ENCODE measurements around the gene ZNF524. TPM values are rescaled to one million over a fixed set of nuclear protein-coding genes. Genes with fewer than 3 reads are reported as not detected.
A peak's percentile ranks its signal among the peaks of the same experiment; 100 is the strongest.
"Not testable (repeated sequence)": the region's sequence is repeated elsewhere in the genome, so short reads cannot be mapped to it uniquely, and the experiment has no call there.

The ZNF524 gene
- polyA plus RNA-seq, 1 experiment, result 7.8 TPM

DNA sequence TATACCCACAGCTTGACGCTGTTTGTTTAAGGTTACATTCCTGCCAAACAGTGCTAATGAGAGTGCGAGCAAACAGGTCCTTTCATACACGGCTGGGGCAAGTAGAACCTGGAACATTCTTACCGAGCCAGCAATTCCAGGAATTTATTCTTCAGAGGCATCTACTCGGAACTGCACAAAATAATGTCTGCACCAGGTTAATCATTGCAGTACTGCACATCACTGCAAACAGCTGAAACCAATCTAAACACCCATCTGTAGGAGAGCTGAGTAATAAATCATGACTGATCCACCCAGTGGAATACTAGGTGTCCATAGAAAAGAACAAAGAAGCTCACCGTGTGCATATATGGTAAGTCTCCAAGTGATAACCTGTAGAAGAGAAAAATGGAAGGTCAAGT is 18.3 kb upstream of the ZNF524 start:
- CTCF ChIA-PET, result interaction anchor here (1.3 kb wide), 1 partner anchor 25 kb away, joined by 3 read pairs; no protein-coding TSS in a partner anchor
- DNase-seq (ENCODE audit: low read depth), result no peak
- H3K4me3 ChIP-seq (ENCODE audit: low read depth, low read length), result no peak overlapping the region
- H3K36me3 ChIP-seq (ENCODE audit: control insufficient read depth, insufficient read depth, low read length), result peaks cover 3% of the 10 kb centered on the region
- POLR2A ChIA-PET, result no interaction called here
- TF ChIP-seq, protein P1, sequence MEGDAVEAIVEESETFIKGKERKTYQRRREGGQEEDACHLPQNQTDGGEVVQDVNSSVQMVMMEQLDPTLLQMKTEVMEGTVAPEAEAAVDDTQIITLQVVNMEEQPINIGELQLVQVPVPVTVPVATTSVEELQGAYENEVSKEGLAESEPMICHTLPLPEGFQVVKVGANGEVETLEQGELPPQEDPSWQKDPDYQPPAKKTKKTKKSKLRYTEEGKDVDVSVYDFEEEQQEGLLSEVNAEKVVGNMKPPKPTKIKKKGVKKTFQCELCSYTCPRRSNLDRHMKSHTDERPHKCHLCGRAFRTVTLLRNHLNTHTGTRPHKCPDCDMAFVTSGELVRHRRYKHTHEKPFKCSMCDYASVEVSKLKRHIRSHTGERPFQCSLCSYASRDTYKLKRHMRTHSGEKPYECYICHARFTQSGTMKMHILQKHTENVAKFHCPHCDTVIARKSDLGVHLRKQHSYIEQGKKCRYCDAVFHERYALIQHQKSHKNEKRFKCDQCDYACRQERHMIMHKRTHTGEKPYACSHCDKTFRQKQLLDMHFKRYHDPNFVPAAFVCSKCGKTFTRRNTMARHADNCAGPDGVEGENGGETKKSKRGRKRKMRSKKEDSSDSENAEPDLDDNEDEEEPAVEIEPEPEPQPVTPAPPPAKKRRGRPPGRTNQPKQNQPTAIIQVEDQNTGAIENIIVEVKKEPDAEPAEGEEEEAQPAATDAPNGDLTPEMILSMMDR (IDR thresholded peaks at IDR 0.05; ENCODE audit: insufficient read depth, low read depth, low read length), result no peak
- no peaks in the 10 kb centered on the region for H3K27me3 ChIP-seq (ENCODE audit: control insufficient read depth, insufficient read depth, low read length)

DNA sequence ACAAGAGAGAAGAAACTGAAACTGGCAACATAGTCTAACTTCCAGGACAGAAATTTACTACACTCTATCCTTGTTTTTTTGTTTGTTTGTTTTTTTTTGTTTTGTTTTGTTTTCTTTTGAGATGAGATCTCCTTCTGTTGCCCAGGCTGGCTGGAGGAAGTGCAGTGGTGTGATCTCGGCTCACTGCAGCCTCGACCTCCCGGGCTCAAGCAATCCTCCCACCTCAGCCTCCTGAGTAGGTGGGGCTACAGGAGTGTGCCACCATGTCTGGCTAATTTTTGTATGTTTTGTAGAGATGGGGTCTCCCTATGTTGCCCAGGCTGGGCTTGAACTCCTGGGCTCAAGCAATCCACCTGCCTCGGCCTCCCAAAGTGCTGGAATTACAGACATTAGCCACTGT is 17.8 kb upstream of the ZNF524 start:
- H3K27me3 ChIP-seq (ENCODE audit: control insufficient read depth, insufficient read depth, low read length); DNase-seq (ENCODE audit: low read depth); H3K4me3 ChIP-seq (ENCODE audit: low read depth, low read length); CTCF ChIA-PET; POLR2A ChIA-PET; H3K36me3 ChIP-seq (ENCODE audit: control insufficient read depth, insufficient read depth, low read length): not testable (repeated sequence)

DNA sequence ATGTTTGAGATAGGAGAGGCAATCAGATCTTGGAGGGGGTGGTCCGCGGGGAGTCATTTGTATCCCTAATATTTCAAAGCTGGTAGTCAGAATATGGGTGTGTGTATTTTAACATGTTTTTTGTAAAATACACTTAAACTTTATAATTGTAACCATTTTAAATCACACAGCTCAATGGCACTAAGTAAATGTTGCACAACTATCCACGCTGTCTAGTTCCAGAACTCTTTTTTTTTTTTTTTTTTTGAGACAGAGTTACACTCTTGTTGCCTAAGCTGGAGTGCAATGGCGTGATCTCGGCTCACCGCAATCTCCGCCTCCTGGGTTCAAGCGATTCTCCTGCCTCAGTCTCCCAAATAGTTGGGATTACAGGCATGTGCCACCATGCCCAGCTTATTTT is 16.2 kb upstream of the ZNF524 start:
- DNase-seq (ENCODE audit: low read depth); H3K27me3 ChIP-seq (ENCODE audit: control insufficient read depth, insufficient read depth, low read length); H3K36me3 ChIP-seq (ENCODE audit: control insufficient read depth, insufficient read depth, low read length); H3K4me3 ChIP-seq (ENCODE audit: low read depth, low read length): not testable (repeated sequence)
- ChIA-PET POLR2A (interaction anchor here (0.6 kb wide), 1 partner anchor 50 kb away, joined by 4 read pairs; no protein-coding TSS in a partner anchor), CTCF (interaction anchor here (0.6 to 3.4 kb wide), 5 partner anchors 15 to 283 kb away, joined by 3 to 10 read pairs (median 3); partner anchors contain the start of genes FIZ1 and ZNF865)

DNA sequence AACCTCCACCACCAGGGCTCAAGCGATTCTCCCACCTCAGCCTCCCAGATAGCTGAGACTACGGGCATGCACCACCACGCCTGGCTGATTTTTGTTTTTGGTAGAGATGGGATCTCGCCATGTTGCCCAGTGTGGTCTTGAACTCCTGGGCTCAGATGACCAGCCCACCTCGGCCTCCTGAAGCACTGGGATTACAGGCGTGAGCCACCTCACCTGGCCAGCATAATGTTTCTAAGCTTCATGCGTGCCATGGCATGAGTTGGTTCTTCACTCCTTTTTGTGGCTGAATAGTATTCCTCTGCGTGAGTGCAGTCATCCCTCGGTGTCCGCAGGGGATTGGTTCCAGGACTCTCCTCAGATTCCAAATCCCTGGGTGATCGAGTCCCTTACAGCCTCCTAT is 15.2 kb upstream of the ZNF524 start:
- no peaks in the 10 kb centered on the region for H3K27me3 ChIP-seq (ENCODE audit: control insufficient read depth, insufficient read depth, low read length)
- POLR2A ChIA-PET, result no interaction called here
- CTCF ChIA-PET, result interaction anchor here (3.4 kb wide), 1 partner anchor 21 kb away, joined by 10 read pairs; the partner anchor contains the start of gene ZNF865

DNA sequence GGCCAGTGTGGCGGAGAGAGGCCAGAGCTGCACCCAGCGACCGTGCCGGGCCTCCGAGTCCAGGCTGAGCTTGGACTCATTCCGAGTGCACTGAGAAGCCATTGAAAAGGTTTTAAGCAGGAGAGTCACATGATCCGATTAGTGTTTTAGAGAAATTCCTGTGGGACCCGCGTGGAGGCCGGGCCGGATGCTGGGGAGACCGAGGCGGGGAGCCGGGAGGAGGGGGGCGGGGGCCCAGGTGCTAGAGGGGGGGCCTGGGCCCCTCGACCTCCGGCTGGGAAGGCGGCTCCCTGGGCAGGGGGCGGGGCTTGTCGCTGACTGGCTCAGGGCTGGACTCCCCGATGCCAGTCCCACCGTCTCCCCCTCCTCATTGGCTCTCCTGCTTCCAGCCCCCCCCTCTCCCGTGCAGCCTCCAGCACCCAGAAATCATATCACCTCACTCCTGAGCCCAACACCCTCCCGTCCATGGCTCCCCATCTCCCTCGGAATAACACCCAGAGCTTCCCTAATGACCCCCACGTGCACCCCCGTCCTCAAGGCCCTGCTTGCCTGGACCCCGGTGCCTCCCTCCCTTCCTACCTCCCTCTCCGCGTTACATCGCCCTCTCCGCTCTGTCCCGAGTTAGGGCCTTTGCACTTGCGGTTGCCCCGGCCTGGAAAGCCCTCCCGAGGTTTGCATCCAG is 14.3 kb upstream of the ZNF524 start:
- TF ChIP-seq, protein P1 (IDR thresholded peaks at IDR 0.05; ENCODE audit: insufficient read depth, low read depth, low read length), result no peak
- no peaks in the 10 kb centered on the region for H3K27me3 ChIP-seq (ENCODE audit: control insufficient read depth, insufficient read depth, low read length)
- ChIA-PET POLR2A (no interaction called here), CTCF (interaction anchor here (1.0 to 3.4 kb wide), 2 partner anchors 20 to 47 kb away, joined by 3 to 10 read pairs; partner anchors contain the start of gene ZNF865)
- H3K36me3 ChIP-seq (ENCODE audit: control insufficient read depth, insufficient read depth, low read length), result no peaks in the 10 kb centered on the region
- peak overlapping the region; percentile 34 for H3K4me3 ChIP-seq (ENCODE audit: low read depth, low read length)
- no peak for DNase-seq (ENCODE audit: low read depth)

More for the DNA sequence above, 15.2 kb upstream of the ZNF524 start:
- no peaks in the 10 kb centered on the region for H3K36me3 ChIP-seq (ENCODE audit: control insufficient read depth, insufficient read depth, low read length)
- TF ChIP-seq, protein P1 (IDR thresholded peaks at IDR 0.05; ENCODE audit: insufficient read depth, low read depth, low read length), result no peak
- DNase-seq (ENCODE audit: low read depth), result no peak
- no peak overlapping the region for H3K4me3 ChIP-seq (ENCODE audit: low read depth, low read length)

DNA sequence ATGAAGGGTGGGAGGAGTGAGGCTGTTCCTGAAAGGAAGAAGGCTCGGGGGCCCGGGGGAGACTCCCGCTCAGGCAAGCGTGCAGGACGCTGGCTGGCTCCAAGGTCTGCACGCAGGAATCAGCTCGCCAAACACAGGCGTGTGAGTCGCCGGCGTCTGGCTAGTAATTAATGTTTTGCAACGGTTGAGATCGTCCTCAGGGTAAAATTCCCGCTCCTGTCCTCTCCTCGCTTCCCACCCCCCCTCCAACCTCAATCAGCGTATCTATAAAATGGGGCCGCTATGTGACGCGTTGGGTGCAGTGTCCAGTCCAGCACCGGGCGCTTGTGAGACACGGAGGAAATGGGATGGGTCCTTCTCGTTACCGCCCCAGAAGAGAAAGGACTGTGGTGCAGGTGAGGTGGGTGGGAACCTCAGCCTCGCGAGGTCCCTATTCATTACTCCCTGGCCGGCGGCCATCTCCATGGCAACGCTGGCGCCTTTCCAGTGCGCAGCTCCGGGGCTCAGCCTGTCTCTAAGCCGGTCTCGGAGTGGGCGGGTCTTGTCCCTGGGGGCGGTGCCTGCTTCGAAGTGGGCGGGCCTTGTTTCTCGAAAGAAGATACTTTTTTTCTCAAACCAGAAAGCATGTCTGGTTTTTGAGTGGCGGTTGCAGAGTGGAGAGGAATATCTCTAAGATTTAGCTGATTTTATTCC is 13.0 kb upstream of the ZNF524 start:
- TF ChIP-seq, protein P1 (IDR thresholded peaks at IDR 0.05; ENCODE audit: insufficient read depth, low read depth, low read length), result no peak
- CTCF ChIA-PET, result interaction anchor here (1.0 to 1.3 kb wide), 5 partner anchors 33 to 83 kb away, joined by 3 to 7 read pairs (median 3); no protein-coding TSS in a partner anchor
- peak overlapping the region; percentile 25 for H3K4me3 ChIP-seq (ENCODE audit: low read depth, low read length)
- no peaks in the 10 kb centered on the region for H3K27me3 ChIP-seq (ENCODE audit: control insufficient read depth, insufficient read depth, low read length)
- POLR2A ChIA-PET, result no interaction called here
- DNase-seq (ENCODE audit: low read depth), result no peak
- H3K36me3 ChIP-seq (ENCODE audit: control insufficient read depth, insufficient read depth, low read length), result 0 out of 2 replicates have a peak, but pooled peaks cover 1% of the 10 kb centered on the region
